WTC11 (cell line): ENCODE results near the gene IRF2. TPM values are rescaled to one million over a fixed set of nuclear protein-coding genes. Genes with fewer than 3 reads are reported as not detected.

Source experiments
- ATAC-seq: fragments of 200-7000 bp; cut with Tn5 transposase; 2 replicates; pipeline ENCODE4 v1.10.0; 2021; ENCODE audit warnings: mild to moderate bottlenecking, moderate library complexity
- CTCF ChIA-PET: fragments of 300-600 bp; sonication (Branson Sonifier 250); formaldehyde crosslinking; loops from one replicate; lab custom pipeline; 2021; ENCODE audit warnings: antibody characterized with exemption; lab: Charles Lee
- POLR2A ChIA-PET: fragments of 350-600 bp; sonication (Branson Sonifier 250); formaldehyde crosslinking; loops from one replicate; lab custom pipeline; 2021; ENCODE audit warnings: antibody characterized with exemption; lab: Charles Lee
- DNase-seq: peaks from one replicate; pipeline ENCODE4 v3.0.0; 2021; ENCODE audit warnings: low spot score
- H3K27ac Mint-ChIP-seq: 2 replicates; pipeline ENCODE4 v1.8.0; 2021; ENCODE audit warnings: mixed read lengths
- H3K27me3 Mint-ChIP-seq: 2 replicates; pipeline ENCODE4 v1.8.0; 2021; ENCODE audit warnings: low read depth, mild to moderate bottlenecking, moderate library complexity, mixed read lengths
- H3K36me3 Mint-ChIP-seq: 2 replicates; pipeline ENCODE4 v1.8.0; 2021; ENCODE audit warnings: mixed read lengths
- H3K4me1 Mint-ChIP-seq: 2 replicates; pipeline ENCODE4 v1.8.0; 2022; ENCODE audit warnings: mixed read lengths
- H3K4me3 Mint-ChIP-seq: 2 replicates; pipeline ENCODE4 v1.8.0; 2021; ENCODE audit warnings: mild to moderate bottlenecking, moderate library complexity, mixed read lengths
- H3K9me3 Mint-ChIP-seq: 2 replicates; pipeline ENCODE4 v1.8.0; 2021; ENCODE audit warnings: mixed read lengths
- CREB1 ChIP-seq: sonication (generic); formaldehyde crosslinking; IDR thresholded peaks from 2 replicates; pipeline ENCODE4 v1.8.0; 2023; ENCODE audit warnings: mild to moderate bottlenecking, missing genetic modification reagents
- FOXP1 ChIP-seq: sonication (generic); formaldehyde crosslinking; IDR thresholded peaks from 2 replicates; pipeline ENCODE4 v1.8.0; 2022; ENCODE audit warnings: missing genetic modification reagents, mild to moderate bottlenecking, moderate library complexity, borderline replicate concordance
- JAZF1 ChIP-seq: fragments of 250-450 bp; sonication (Bioruptor Pico); IDR thresholded peaks from 2 replicates; pipeline ENCODE4 v1.9.0; 2021; ENCODE audit warnings: moderate library complexity, mild to moderate bottlenecking, inconsistent platforms
- NR3C1 ChIP-seq: sonication (generic); formaldehyde crosslinking; conservative IDR thresholded peaks from 2 replicates; pipeline ENCODE4 v1.8.1; 2023; ENCODE audit warnings: low read depth, mild to moderate bottlenecking, missing genetic modification reagents
- SP1 ChIP-seq: sonication (generic); formaldehyde crosslinking; conservative IDR thresholded peaks from 2 replicates; pipeline ENCODE4 v1.8.1; 2022; ENCODE audit warnings: missing genetic modification reagents
- ZBTB21 ChIP-seq: sonication (generic); formaldehyde crosslinking; IDR thresholded peaks from 2 replicates; pipeline ENCODE4 v1.8.1; 2023; ENCODE audit warnings: mild to moderate bottlenecking, missing genetic modification reagents, borderline replicate concordance
- ZNF219 ChIP-seq: sonication (generic); formaldehyde crosslinking; IDR thresholded peaks from 2 replicates; pipeline ENCODE4 v1.8.0; 2023; ENCODE audit warnings: missing genetic modification reagents, mild to moderate bottlenecking, borderline replicate concordance
- ZNF263 ChIP-seq: sonication (generic); formaldehyde crosslinking; IDR thresholded peaks from 2 replicates; pipeline ENCODE4 v1.8.1; 2022; ENCODE audit warnings: low read depth, mild to moderate bottlenecking, moderate library complexity, missing genetic modification reagents
- total RNA-seq: library from RNA; stranded (reverse); gene quantifications from 3 replicates; pipeline ENCODE4 v1.2.3, GENCODE V29; 2021
- TF ChIP-seq, protein P1 (sequence below): fragments of 250-450 bp; sonication (Bioruptor Pico); IDR thresholded peaks from 2 replicates; pipeline ENCODE4 v1.9.0; 2021; ENCODE audit warnings: mild to moderate bottlenecking, borderline replicate concordance
- TF ChIP-seq, protein P2 (sequence below): sonication (generic); formaldehyde crosslinking; IDR thresholded peaks from 2 replicates; pipeline ENCODE4 v1.8.1; 2023; ENCODE audit warnings: mild to moderate bottlenecking, moderate library complexity, missing genetic modification reagents
- TF ChIP-seq, protein P3 (sequence below): fragments of 250-450 bp; sonication (Bioruptor Pico); IDR thresholded peaks from 2 replicates; pipeline ENCODE4 v1.9.0; 2021; ENCODE audit warnings: mild to moderate bottlenecking
- TF ChIP-seq, protein P4 (sequence below): sonication (generic); formaldehyde crosslinking; IDR thresholded peaks from 2 replicates; pipeline ENCODE4 v1.8.1; 2022; ENCODE audit warnings: missing genetic modification reagents, borderline replicate concordance
- TF ChIP-seq, protein P5 (sequence below): sonication (generic); formaldehyde crosslinking; IDR thresholded peaks from 2 replicates; pipeline ENCODE4 v1.8.0; 2023; ENCODE audit warnings: mild to moderate bottlenecking, missing genetic modification reagents
- TF ChIP-seq, protein P6 (sequence below): sonication (generic); formaldehyde crosslinking; IDR thresholded peaks from 2 replicates; pipeline ENCODE4 v1.8.0; 2022; ENCODE audit warnings: mild to moderate bottlenecking, missing genetic modification reagents

Gene IRF2
- total RNA-seq, 1 experiment from 2014 or later = 11.8 TPM

DNA sequence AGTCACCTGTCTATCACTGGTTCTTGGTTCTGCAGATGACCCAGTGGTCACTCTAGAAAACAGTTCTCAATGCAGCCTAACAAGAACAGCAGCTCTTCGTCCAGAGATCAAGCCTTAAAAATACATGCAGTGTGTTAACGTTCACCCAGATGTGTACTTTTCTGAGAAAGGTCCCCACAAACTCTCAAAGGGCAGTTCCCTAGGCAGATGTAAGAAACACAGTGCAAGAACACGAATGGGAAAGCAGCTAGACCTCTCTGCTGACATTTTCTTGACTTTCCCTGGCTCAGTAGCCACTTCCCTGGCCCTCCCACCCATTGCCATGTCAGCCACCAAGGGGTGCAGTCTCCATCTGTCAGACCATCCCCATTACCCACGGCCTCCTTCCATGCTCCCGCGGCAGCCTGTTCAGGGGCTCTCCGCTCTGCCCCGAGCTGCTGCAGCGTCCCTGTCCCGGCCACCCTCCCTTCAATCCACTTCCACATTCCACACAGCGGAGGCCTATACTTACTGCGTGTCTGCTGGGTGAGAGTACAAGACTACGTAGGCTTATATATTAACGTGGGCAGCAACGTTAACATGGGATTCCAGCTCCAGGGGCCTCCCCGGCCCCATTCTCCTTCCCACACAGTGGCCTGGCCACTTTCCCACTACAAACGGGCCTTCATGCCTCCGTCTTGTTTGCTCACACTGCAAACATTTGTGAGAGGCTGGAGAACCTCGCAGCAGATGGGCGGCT is 34.3 kb downstream of the IRF2 start:
- TF ChIP-seq, protein P1, sequence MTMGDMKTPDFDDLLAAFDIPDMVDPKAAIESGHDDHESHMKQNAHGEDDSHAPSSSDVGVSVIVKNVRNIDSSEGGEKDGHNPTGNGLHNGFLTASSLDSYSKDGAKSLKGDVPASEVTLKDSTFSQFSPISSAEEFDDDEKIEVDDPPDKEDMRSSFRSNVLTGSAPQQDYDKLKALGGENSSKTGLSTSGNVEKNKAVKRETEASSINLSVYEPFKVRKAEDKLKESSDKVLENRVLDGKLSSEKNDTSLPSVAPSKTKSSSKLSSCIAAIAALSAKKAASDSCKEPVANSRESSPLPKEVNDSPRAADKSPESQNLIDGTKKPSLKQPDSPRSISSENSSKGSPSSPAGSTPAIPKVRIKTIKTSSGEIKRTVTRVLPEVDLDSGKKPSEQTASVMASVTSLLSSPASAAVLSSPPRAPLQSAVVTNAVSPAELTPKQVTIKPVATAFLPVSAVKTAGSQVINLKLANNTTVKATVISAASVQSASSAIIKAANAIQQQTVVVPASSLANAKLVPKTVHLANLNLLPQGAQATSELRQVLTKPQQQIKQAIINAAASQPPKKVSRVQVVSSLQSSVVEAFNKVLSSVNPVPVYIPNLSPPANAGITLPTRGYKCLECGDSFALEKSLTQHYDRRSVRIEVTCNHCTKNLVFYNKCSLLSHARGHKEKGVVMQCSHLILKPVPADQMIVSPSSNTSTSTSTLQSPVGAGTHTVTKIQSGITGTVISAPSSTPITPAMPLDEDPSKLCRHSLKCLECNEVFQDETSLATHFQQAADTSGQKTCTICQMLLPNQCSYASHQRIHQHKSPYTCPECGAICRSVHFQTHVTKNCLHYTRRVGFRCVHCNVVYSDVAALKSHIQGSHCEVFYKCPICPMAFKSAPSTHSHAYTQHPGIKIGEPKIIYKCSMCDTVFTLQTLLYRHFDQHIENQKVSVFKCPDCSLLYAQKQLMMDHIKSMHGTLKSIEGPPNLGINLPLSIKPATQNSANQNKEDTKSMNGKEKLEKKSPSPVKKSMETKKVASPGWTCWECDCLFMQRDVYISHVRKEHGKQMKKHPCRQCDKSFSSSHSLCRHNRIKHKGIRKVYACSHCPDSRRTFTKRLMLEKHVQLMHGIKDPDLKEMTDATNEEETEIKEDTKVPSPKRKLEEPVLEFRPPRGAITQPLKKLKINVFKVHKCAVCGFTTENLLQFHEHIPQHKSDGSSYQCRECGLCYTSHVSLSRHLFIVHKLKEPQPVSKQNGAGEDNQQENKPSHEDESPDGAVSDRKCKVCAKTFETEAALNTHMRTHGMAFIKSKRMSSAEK (CRISPR knock-in tag) = no peak
- TF ChIP-seq, protein P2, sequence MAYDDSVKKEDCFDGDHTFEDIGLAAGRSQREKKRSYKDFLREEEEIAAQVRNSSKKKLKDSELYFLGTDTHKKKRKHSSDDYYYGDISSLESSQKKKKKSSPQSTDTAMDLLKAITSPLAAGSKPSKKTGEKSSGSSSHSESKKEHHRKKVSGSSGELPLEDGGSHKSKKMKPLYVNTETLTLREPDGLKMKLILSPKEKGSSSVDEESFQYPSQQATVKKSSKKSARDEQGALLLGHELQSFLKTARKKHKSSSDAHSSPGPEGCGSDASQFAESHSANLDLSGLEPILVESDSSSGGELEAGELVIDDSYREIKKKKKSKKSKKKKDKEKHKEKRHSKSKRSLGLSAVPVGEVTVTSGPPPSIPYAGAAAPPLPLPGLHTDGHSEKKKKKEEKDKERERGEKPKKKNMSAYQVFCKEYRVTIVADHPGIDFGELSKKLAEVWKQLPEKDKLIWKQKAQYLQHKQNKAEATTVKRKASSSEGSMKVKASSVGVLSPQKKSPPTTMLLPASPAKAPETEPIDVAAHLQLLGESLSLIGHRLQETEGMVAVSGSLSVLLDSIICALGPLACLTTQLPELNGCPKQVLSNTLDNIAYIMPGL (CRISPR knock-in tag) = no peak
- POLR2A ChIA-PET = no interaction called here
- peaks cover 78% of the 10 kb centered on the region for H3K4me1 Mint-ChIP-seq
- CTCF ChIA-PET = interaction anchor here (1.0 kb wide), 1 partner anchor 176 kb away, joined by 5 read pairs; no protein-coding TSS in a partner anchor
- H3K27me3 Mint-ChIP-seq = no peaks in the 10 kb centered on the region
- no peaks in the 10 kb centered on the region for H3K9me3 Mint-ChIP-seq
- DNase-seq = no peak
- peak overlapping the region; percentile 88 for H3K27ac Mint-ChIP-seq
- peak; percentile 25 for ATAC-seq
- no peak overlapping the region for H3K4me3 Mint-ChIP-seq
- no peaks in the 10 kb centered on the region for H3K36me3 Mint-ChIP-seq

DNA sequence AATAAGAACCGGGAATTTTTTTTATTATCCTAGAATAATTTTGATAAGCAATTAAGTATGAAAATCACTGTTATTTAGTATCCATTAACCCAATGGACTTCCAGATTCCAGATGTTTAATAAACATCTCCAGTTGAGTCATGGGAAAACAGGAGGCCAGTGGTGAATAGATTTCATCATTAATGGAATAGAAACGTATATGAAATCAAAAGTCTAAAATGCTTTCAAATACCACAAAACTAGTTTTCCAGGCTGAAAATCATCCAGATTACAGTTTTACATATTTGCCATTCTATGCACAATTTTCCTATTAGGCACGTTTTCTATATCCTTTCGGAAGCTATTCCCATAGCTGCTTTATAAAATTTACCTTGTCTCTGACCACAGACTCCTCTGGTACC is 35.0 kb downstream of the IRF2 start:
- H3K4me1 Mint-ChIP-seq = peaks cover 73% of the 10 kb centered on the region
- ATAC-seq (no peak), DNase-seq (no peak)
- TF ChIP-seq, protein P3, sequence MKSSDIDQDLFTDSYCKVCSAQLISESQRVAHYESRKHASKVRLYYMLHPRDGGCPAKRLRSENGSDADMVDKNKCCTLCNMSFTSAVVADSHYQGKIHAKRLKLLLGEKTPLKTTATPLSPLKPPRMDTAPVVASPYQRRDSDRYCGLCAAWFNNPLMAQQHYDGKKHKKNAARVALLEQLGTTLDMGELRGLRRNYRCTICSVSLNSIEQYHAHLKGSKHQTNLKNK (CRISPR knock-in tag) = no peak
- TF ChIP-seq, protein P4, sequence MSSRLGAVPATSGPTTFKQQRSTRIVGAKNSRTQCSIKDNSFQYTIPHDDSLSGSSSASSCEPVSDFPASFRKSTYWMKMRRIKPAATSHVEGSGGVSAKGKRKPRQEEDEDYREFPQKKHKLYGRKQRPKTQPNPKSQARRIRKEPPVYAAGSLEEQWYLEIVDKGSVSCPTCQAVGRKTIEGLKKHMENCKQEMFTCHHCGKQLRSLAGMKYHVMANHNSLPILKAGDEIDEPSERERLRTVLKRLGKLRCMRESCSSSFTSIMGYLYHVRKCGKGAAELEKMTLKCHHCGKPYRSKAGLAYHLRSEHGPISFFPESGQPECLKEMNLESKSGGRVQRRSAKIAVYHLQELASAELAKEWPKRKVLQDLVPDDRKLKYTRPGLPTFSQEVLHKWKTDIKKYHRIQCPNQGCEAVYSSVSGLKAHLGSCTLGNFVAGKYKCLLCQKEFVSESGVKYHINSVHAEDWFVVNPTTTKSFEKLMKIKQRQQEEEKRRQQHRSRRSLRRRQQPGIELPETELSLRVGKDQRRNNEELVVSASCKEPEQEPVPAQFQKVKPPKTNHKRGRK = no peak
- no peak for TF ChIP-seq ZBTB21 (CRISPR knock-in tag)
- TF ChIP-seq ZNF219 (CRISPR knock-in tag) = no peak
- TF ChIP-seq JAZF1 (CRISPR knock-in tag) = no peak
- TF ChIP-seq, protein P5, sequence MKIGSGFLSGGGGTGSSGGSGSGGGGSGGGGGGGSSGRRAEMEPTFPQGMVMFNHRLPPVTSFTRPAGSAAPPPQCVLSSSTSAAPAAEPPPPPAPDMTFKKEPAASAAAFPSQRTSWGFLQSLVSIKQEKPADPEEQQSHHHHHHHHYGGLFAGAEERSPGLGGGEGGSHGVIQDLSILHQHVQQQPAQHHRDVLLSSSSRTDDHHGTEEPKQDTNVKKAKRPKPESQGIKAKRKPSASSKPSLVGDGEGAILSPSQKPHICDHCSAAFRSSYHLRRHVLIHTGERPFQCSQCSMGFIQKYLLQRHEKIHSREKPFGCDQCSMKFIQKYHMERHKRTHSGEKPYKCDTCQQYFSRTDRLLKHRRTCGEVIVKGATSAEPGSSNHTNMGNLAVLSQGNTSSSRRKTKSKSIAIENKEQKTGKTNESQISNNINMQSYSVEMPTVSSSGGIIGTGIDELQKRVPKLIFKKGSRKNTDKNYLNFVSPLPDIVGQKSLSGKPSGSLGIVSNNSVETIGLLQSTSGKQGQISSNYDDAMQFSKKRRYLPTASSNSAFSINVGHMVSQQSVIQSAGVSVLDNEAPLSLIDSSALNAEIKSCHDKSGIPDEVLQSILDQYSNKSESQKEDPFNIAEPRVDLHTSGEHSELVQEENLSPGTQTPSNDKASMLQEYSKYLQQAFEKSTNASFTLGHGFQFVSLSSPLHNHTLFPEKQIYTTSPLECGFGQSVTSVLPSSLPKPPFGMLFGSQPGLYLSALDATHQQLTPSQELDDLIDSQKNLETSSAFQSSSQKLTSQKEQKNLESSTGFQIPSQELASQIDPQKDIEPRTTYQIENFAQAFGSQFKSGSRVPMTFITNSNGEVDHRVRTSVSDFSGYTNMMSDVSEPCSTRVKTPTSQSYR (CRISPR knock-in tag) = no peak
- no peak for TF ChIP-seq NR3C1 (CRISPR knock-in tag)
- no peak for TF ChIP-seq SP1 (CRISPR knock-in tag)
- TF ChIP-seq ZNF263 (CRISPR knock-in tag) = no peak
- TF ChIP-seq, protein P6, sequence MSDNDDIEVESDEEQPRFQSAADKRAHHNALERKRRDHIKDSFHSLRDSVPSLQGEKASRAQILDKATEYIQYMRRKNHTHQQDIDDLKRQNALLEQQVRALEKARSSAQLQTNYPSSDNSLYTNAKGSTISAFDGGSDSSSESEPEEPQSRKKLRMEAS (CRISPR knock-in tag) = no peak
- TF ChIP-seq FOXP1 = no peak
- TF ChIP-seq CREB1 (CRISPR knock-in tag) = no peak
- POLR2A ChIA-PET = no interaction called here
- CTCF ChIA-PET = no interaction called here
- H3K27me3 Mint-ChIP-seq = no peaks in the 10 kb centered on the region
- H3K36me3 Mint-ChIP-seq = no peaks in the 10 kb centered on the region
- H3K27ac Mint-ChIP-seq = no peak overlapping the region; the same call in 1 of the 2 replicates
- no peaks in the 10 kb centered on the region for H3K9me3 Mint-ChIP-seq
- no peak overlapping the region for H3K4me3 Mint-ChIP-seq
